HepG2 (cell line): Measurements from ENCODE around the gene POLR2F. TPM values are rescaled to one million over a fixed set of nuclear protein-coding genes. Genes with fewer than 3 reads are reported as not detected.

ENCODE experiments used
- ERF ChIP-seq: IDR thresholded peaks from 2 replicates; pipeline ENCODE4 v1.6.1; 2018; ENCODE audit warnings: missing biosample characterization, missing genetic modification reagents
- NCOA5 ChIP-seq: sonication (generic); formaldehyde crosslinking; IDR thresholded peaks from 2 replicates; pipeline ENCODE4 v1.4.0; 2020; ENCODE audit warnings: missing genetic modification reagents
- PRDM10 ChIP-seq: sonication (generic); formaldehyde crosslinking; IDR thresholded peaks from 2 replicates; pipeline ENCODE4 v1.4.0; 2020; ENCODE audit warnings: low read depth, missing genetic modification reagents
- REST ChIP-seq, 2 experiments: IDR thresholded peaks; 2 replicates each; pipeline ENCODE4 v1.6.1; 2011 to 2012; ENCODE audit warnings: low read length in 2 of 2, borderline replicate concordance in 1 of 2, low read depth in 1 of 2, mild to moderate bottlenecking in 1 of 2, moderate library complexity in 1 of 2
- ZBTB40 ChIP-seq, 2 experiments: fragments of 450-650 bp in 1 of 2; sonication (generic) in 1 of 2; formaldehyde crosslinking in 1 of 2; IDR thresholded peaks; 2 replicates each; pipeline versions ENCODE4 v1.6.1 to v1.8.0; 2016 to 2022; ENCODE audit warnings: antibody characterized with exemption in 1 of 2, mild to moderate bottlenecking in 1 of 2, missing genetic modification reagents in 1 of 2
- polyA plus RNA-seq, 8 experiments: library from polyadenylated mRNA; depleted of rRNA in 3 of 8; stranded (reverse) in 7 of 8; unstranded in 1 of 8; fragments of >200 nt; fragmentation: Illumina TruSeq in 4 of 8; extraction: Trizol in 4 of 8; gene quantifications; 2 replicates each; pipeline versions ENCODE4 v1.2.1 to v1.2.3, GENCODE V29; 2011 to 2016; ENCODE audit warnings: low read depth in 4 of 8, missing spikeins in 1 of 8, mixed read lengths in 1 of 8; ENCODE audit not compliant: insufficient read depth in 1 of 8
- total RNA-seq, 5 experiments: library from RNA; depleted of rRNA; stranded (reverse); fragments of >200 nt; fragmentation: Illumina TruSeq; extraction: Trizol; gene quantifications; 2 replicates each; pipeline ENCODE4 v1.2.3, GENCODE V29; 2016; ENCODE audit warnings: low read depth in 1 of 5

The POLR2F gene
- total and polyA plus RNA-seq, 2 of the 13 experiments (the other 11 are each of a cell fraction or from before 2014, with no cell fraction given) = 135 to 158 TPM

GRCh38 chr22:37933711-37934376 is 19.7 kb upstream of the POLR2F start (continued):
- TF ChIP-seq NCOA5 (CRISPR knock-in tag) (no peak), ERF (peak; percentile 67; the same call in 1 of the 2 replicates), ZBTB40 (IDR thresholded peaks at IDR 0.05) (no peak), ZBTB40 (CRISPR knock-in tag; IDR thresholded peaks at IDR 0.05) (no peak), PRDM10 (CRISPR knock-in tag) (0 out of 2 replicates have a peak, but pooled peaks have one; percentile 43), REST (IDR thresholded peaks at IDR 0.05; ENCODE audit: borderline replicate concordance in 1 of 2, low read depth in 1 of 2, low read length in 2 of 2) (no peak)
